ENCODE measurements around the gene MYO18B.

The MYO18B gene

GRCh38 chr22:25764270-25765015 is 22.5 kb downstream of the MYO18B start:
- Histone ChIP-seq H3K4me1 (ENCODE audit: control insufficient read depth, insufficient read depth, low read length) (no peaks in the 10 kb centered on the region), H3K36me3 (ENCODE audit: control insufficient read depth, insufficient read depth, low read length) (no peaks in the 10 kb centered on the region), H3K27me3 (ENCODE audit: control insufficient read depth, insufficient read depth, low read length) (no peaks in the 10 kb centered on the region), H3K4me3 (ENCODE audit: low read depth, low read length) (no peak overlapping the region), H3K27ac (ENCODE audit: low read depth, low read length) (no peak overlapping the region), H3K9me3 (ENCODE audit: control insufficient read depth, insufficient read depth, low read length) (no peaks in the 10 kb centered on the region), H3K9ac (ENCODE audit: low read depth, low read length) (no peak overlapping the region)

GRCh38 chr22:25765016-25765367 is 23.0 kb downstream of the MYO18B start:
- no peaks in the 10 kb centered on the region for H3K36me3 ChIP-seq (ENCODE audit: control insufficient read depth, insufficient read depth, low read length)
- H3K27ac ChIP-seq (ENCODE audit: low read depth, low read length): no peak overlapping the region
- H3K9ac ChIP-seq (ENCODE audit: low read depth, low read length): no peak overlapping the region
- no peaks in the 10 kb centered on the region for H3K9me3 ChIP-seq (ENCODE audit: control insufficient read depth, insufficient read depth, low read length)
- no peaks in the 10 kb centered on the region for H3K4me1 ChIP-seq (ENCODE audit: control insufficient read depth, insufficient read depth, low read length)
- no peak overlapping the region for H3K4me3 ChIP-seq (ENCODE audit: low read depth, low read length)
- no peaks in the 10 kb centered on the region for H3K27me3 ChIP-seq (ENCODE audit: control insufficient read depth, insufficient read depth, low read length)

- H3K4me3 ChIP-seq (ENCODE audit: low read depth, low read length): no peak overlapping the region
- H3K9me3 ChIP-seq (ENCODE audit: control insufficient read depth, insufficient read depth, low read length): no peaks in the 10 kb centered on the region
- no peak overlapping the region for H3K27ac ChIP-seq (ENCODE audit: low read depth, low read length)
- no peak overlapping the region for H3K9ac ChIP-seq (ENCODE audit: low read depth, low read length)
- no peaks in the 10 kb centered on the region for H3K36me3 ChIP-seq (ENCODE audit: control insufficient read depth, insufficient read depth, low read length)
- no peaks in the 10 kb centered on the region for H3K4me1 ChIP-seq (ENCODE audit: control insufficient read depth, insufficient read depth, low read length)
- no peaks in the 10 kb centered on the region for H3K27me3 ChIP-seq (ENCODE audit: control insufficient read depth, insufficient read depth, low read length)
These were observed 23.8 kb downstream of the MYO18B start for GRCh38 chr22:25765801-25766200.

GRCh38 chr22:25766418-25766817 is 24.4 kb downstream of the MYO18B start:
- no peaks in the 10 kb centered on the region for H3K4me1 ChIP-seq (ENCODE audit: control insufficient read depth, insufficient read depth, low read length)
- H3K9ac ChIP-seq (ENCODE audit: low read depth, low read length): no peak overlapping the region
- no peak overlapping the region for H3K4me3 ChIP-seq (ENCODE audit: low read depth, low read length)
- no peak overlapping the region for H3K27ac ChIP-seq (ENCODE audit: low read depth, low read length)
- no peaks in the 10 kb centered on the region for H3K27me3 ChIP-seq (ENCODE audit: control insufficient read depth, insufficient read depth, low read length)
- no peaks in the 10 kb centered on the region for H3K36me3 ChIP-seq (ENCODE audit: control insufficient read depth, insufficient read depth, low read length)
- no peaks in the 10 kb centered on the region for H3K9me3 ChIP-seq (ENCODE audit: control insufficient read depth, insufficient read depth, low read length)

- no peaks in the 10 kb centered on the region for H3K36me3 ChIP-seq (ENCODE audit: control insufficient read depth, insufficient read depth, low read length)
- H3K9me3 ChIP-seq (ENCODE audit: control insufficient read depth, insufficient read depth, low read length): no peaks in the 10 kb centered on the region
- no peak overlapping the region for H3K4me3 ChIP-seq (ENCODE audit: low read depth, low read length)
- H3K9ac ChIP-seq (ENCODE audit: low read depth, low read length): no peak overlapping the region
- no peaks in the 10 kb centered on the region for H3K27me3 ChIP-seq (ENCODE audit: control insufficient read depth, insufficient read depth, low read length)
- no peak overlapping the region for H3K27ac ChIP-seq (ENCODE audit: low read depth, low read length)
- H3K4me1 ChIP-seq (ENCODE audit: control insufficient read depth, insufficient read depth, low read length): no peaks in the 10 kb centered on the region
These were observed 28.3 kb downstream of the MYO18B start for GRCh38 chr22:25770333-25770732.

GRCh38 chr22:25772288-25772687 is 30.3 kb downstream of the MYO18B start:
- no peaks in the 10 kb centered on the region for H3K4me1 ChIP-seq (ENCODE audit: control insufficient read depth, insufficient read depth, low read length)
- H3K9ac ChIP-seq (ENCODE audit: low read depth, low read length): no peak overlapping the region
- H3K4me3 ChIP-seq (ENCODE audit: low read depth, low read length): no peak overlapping the region
- no peaks in the 10 kb centered on the region for H3K9me3 ChIP-seq (ENCODE audit: control insufficient read depth, insufficient read depth, low read length)
- H3K36me3 ChIP-seq (ENCODE audit: control insufficient read depth, insufficient read depth, low read length): no peaks in the 10 kb centered on the region
- no peaks in the 10 kb centered on the region for H3K27me3 ChIP-seq (ENCODE audit: control insufficient read depth, insufficient read depth, low read length)
- H3K27ac ChIP-seq (ENCODE audit: low read depth, low read length): no peak overlapping the region

- Histone ChIP-seq H3K9me3 (ENCODE audit: control insufficient read depth, insufficient read depth, low read length) (no peaks in the 10 kb centered on the region), H3K4me1 (ENCODE audit: control insufficient read depth, insufficient read depth, low read length) (no peaks in the 10 kb centered on the region), H3K9ac (ENCODE audit: low read depth, low read length) (no peak overlapping the region), H3K27me3 (ENCODE audit: control insufficient read depth, insufficient read depth, low read length) (no peaks in the 10 kb centered on the region), H3K27ac (ENCODE audit: low read depth, low read length) (no peak overlapping the region), H3K4me3 (ENCODE audit: low read depth, low read length) (no peak overlapping the region), H3K36me3 (ENCODE audit: control insufficient read depth, insufficient read depth, low read length) (no peaks in the 10 kb centered on the region)
These were observed 32.6 kb downstream of the MYO18B start for GRCh38 chr22:25774575-25775026.

- Histone ChIP-seq H3K27me3 (ENCODE audit: control insufficient read depth, insufficient read depth, low read length) (no peaks in the 10 kb centered on the region), H3K9ac (ENCODE audit: low read depth, low read length) (no peak overlapping the region), H3K27ac (ENCODE audit: low read depth, low read length) (no peak overlapping the region), H3K36me3 (ENCODE audit: control insufficient read depth, insufficient read depth, low read length) (no peaks in the 10 kb centered on the region), H3K4me1 (ENCODE audit: control insufficient read depth, insufficient read depth, low read length) (no peaks in the 10 kb centered on the region), H3K4me3 (ENCODE audit: low read depth, low read length) (no peak overlapping the region), H3K9me3 (ENCODE audit: control insufficient read depth, insufficient read depth, low read length) (no peaks in the 10 kb centered on the region)
These were observed 33.5 kb downstream of the MYO18B start for GRCh38 chr22:25775531-25775930.

- H3K4me1 ChIP-seq (ENCODE audit: control insufficient read depth, insufficient read depth, low read length): no peaks in the 10 kb centered on the region
- H3K36me3 ChIP-seq (ENCODE audit: control insufficient read depth, insufficient read depth, low read length): no peaks in the 10 kb centered on the region
- H3K4me3 ChIP-seq (ENCODE audit: low read depth, low read length): no peak overlapping the region
- no peak overlapping the region for H3K27ac ChIP-seq (ENCODE audit: low read depth, low read length)
- H3K9me3 ChIP-seq (ENCODE audit: control insufficient read depth, insufficient read depth, low read length): no peaks in the 10 kb centered on the region
- H3K27me3 ChIP-seq (ENCODE audit: control insufficient read depth, insufficient read depth, low read length): no peaks in the 10 kb centered on the region
- H3K9ac ChIP-seq (ENCODE audit: low read depth, low read length): no peak overlapping the region
These were observed 35.4 kb downstream of the MYO18B start for GRCh38 chr22:25777411-25777810.

- Histone ChIP-seq H3K9ac (ENCODE audit: low read depth, low read length) (no peak overlapping the region), H3K36me3 (ENCODE audit: control insufficient read depth, insufficient read depth, low read length) (no peaks in the 10 kb centered on the region), H3K9me3 (ENCODE audit: control insufficient read depth, insufficient read depth, low read length) (no peaks in the 10 kb centered on the region), H3K4me3 (ENCODE audit: low read depth, low read length) (no peak overlapping the region), H3K4me1 (ENCODE audit: control insufficient read depth, insufficient read depth, low read length) (no peaks in the 10 kb centered on the region), H3K27ac (ENCODE audit: low read depth, low read length) (no peak overlapping the region), H3K27me3 (ENCODE audit: control insufficient read depth, insufficient read depth, low read length) (no peaks in the 10 kb centered on the region)
These were observed 35.9 kb downstream of the MYO18B start for GRCh38 chr22:25777870-25778269.

- no peaks in the 10 kb centered on the region for H3K9me3 ChIP-seq (ENCODE audit: control insufficient read depth, insufficient read depth, low read length)
- H3K9ac ChIP-seq (ENCODE audit: low read depth, low read length): no peak overlapping the region
- no peak overlapping the region for H3K4me3 ChIP-seq (ENCODE audit: low read depth, low read length)
- H3K27me3 ChIP-seq (ENCODE audit: control insufficient read depth, insufficient read depth, low read length): no peaks in the 10 kb centered on the region
- no peaks in the 10 kb centered on the region for H3K4me1 ChIP-seq (ENCODE audit: control insufficient read depth, insufficient read depth, low read length)
- H3K27ac ChIP-seq (ENCODE audit: low read depth, low read length): no peak overlapping the region
- H3K36me3 ChIP-seq (ENCODE audit: control insufficient read depth, insufficient read depth, low read length): no peaks in the 10 kb centered on the region
These were observed 37.4 kb downstream of the MYO18B start for GRCh38 chr22:25779426-25779825.

Measured in HUES48 (cell line).